Measurements from ENCODE around the gene LRRC8D. TPM values are rescaled to one million over a fixed set of nuclear protein-coding genes. Genes with fewer than 3 reads are reported as not detected.
A peak's percentile ranks its signal among the peaks of the same experiment; 100 is the strongest.

Gene LRRC8D
- total RNA-seq, 1 experiment from 2014 or later: 37.2 TPM

- Histone ChIP-seq H3K4ac (ENCODE audit: low read depth, low read length) (peak overlapping the region; percentile 50; the same call in 1 of the 2 replicates), H4K91ac (ENCODE audit: insufficient read length, low read depth, low read length) (no peak overlapping the region), H2BK12ac (ENCODE audit: insufficient read length, low read depth, low read length) (no peak overlapping the region), H2BK15ac (ENCODE audit: low read depth, low read length) (no peak overlapping the region), H3K14ac (ENCODE audit: insufficient read depth, low read length) (no peak overlapping the region), H3K56ac (ENCODE audit: insufficient read length, low read depth, low read length) (no peak overlapping the region), H2BK5ac (ENCODE audit: insufficient read length, low read length) (no peak overlapping the region), H3K23ac (ENCODE audit: insufficient read length, low read depth, low read length) (no peak overlapping the region), H4K20me1 (ENCODE audit: control insufficient read depth, insufficient read depth, insufficient read length) (no peaks in the 10 kb centered on the region), H4K5ac (ENCODE audit: insufficient read length, low read depth, low read length) (no peak overlapping the region), H2BK20ac (ENCODE audit: low read depth, low read length, poor library complexity, severe bottlenecking) (peak overlapping the region; percentile 94), H3K27ac (ENCODE audit: insufficient read length, low read depth, low read length) (no peak overlapping the region), H2AFZ (ENCODE audit: low read length) (no peak overlapping the region), H3K4me2 (ENCODE audit: insufficient read depth, insufficient read length, low read length) (no peak overlapping the region), H2BK120ac (ENCODE audit: low read depth, low read length, poor library complexity, severe bottlenecking) (peak overlapping the region; percentile 48), H3K23me2 (ENCODE audit: insufficient read length, low read depth, low read length, poor library complexity, severe bottlenecking) (no peaks in the 10 kb centered on the region), H4K8ac (replicated peaks; ENCODE audit: insufficient read length, low read depth, low read length) (no peak overlapping the region), H2AK5ac (ENCODE audit: insufficient read length, low read length) (no peak overlapping the region), H3T11ph (ENCODE audit: low read length) (peak overlapping the region; percentile 29), H3K9ac (ENCODE audit: extremely low read depth, insufficient read length, low read length) (no peak overlapping the region), H3K9me3 (ENCODE audit: control insufficient read depth, low read depth, low read length) (no peaks in the 10 kb centered on the region), H3K79me1 (ENCODE audit: insufficient read depth, low read depth, low read length, poor library complexity, severe bottlenecking) (no peaks in the 10 kb centered on the region), H3K4me1 (ENCODE audit: insufficient read depth, low read length) (peaks cover 6% of the 10 kb centered on the region; the same call in 1 of the 2 replicates), H3K27me3 (ENCODE audit: insufficient read depth, low read length) (no peaks in the 10 kb centered on the region), H3K18ac (ENCODE audit: insufficient read length, low read depth, low read length) (peak overlapping the region; percentile 40), H3K79me2 (ENCODE audit: insufficient read depth, low read length) (no peaks in the 10 kb centered on the region)
- TF ChIP-seq CTCF (conservative IDR thresholded peaks at IDR 0.05): no peak
- DNase-seq: no peak
- Mint-ChIP-seq H3K9me3 (peaks cover 8 to 9% of the 10 kb centered on the region in 2 experiments; a peak in 3 of 5 replicates), H3K36me3 (ENCODE audit: insufficient read depth in 1 of 3, low read depth in 3 of 3) (peaks cover 2 to 9% (median 5%) of the 10 kb centered on the region in 3 experiments; a peak in 3 of 7 replicates), H3K4me1 (peaks cover 27% of the 10 kb centered on the region in 2 experiments), H3K27ac (peak overlapping the region in 1 of 3 experiments; percentile 25; a peak in 2 of 7 replicates), H3K4me3 (no peak overlapping the region), H3K27me3 (ENCODE audit: low read depth) (no peaks in the 10 kb centered on the region)
- no CpG with 5 or more reads among the region's 7 CpGs for WGBS (ENCODE audit: extremely low coverage, insufficient read length, low lambda C conversion rate)
Observed at GRCh38 chr1:89958851-89959654, 138.2 kb downstream of the LRRC8D start.

Measured in H9 (cell line).